Measurements from ENCODE around the gene TLR6.
"Not testable (repeated sequence)": the region's sequence is repeated elsewhere in the genome, so short reads cannot be mapped to it uniquely, and the experiment has no call there.

Gene TLR6

DNA sequence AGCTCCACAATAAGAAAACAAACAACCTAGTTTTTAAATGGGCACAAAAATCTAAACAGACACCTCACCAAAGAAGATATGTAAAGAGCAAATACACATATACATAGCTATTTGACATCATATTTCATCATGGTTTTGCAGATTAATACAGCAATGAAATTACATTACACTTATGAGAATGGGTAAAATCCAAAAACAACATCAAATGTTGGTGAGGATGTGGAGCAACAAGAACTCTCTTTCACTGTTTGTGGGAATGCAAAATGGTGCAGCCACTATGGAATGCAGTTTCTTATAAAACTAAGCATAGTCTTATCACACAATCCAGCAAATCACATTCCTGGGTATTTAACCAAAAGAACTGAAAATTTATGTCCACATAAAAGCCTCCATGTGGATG, 25.0 kb downstream of the TLR6 start:
- intact Hi-C loops (cut with DNase I) = no loop called here
- no peak for DNase-seq

DNA sequence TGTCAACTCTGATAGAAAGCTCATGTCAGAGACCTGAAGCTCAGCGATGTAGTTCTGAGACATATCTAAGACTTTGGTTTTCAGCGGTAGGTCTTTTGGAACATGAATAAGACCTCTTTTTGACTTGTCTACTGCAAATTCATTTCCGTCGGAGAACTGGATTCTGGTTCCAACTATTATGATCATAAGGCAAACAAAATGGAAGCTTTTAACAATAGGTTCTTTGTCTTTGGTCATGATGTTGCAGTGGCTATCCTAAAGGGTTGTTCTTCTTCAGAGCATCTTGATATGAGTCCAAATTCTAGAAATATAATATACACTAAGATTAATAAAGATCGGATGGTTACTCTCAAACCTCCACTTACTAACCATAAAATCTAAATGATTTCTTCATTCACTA, 27.4 kb downstream of the TLR6 start:
- DNase-seq = no peak
- intact Hi-C loops (cut with DNase I) = no loop called here

DNA sequence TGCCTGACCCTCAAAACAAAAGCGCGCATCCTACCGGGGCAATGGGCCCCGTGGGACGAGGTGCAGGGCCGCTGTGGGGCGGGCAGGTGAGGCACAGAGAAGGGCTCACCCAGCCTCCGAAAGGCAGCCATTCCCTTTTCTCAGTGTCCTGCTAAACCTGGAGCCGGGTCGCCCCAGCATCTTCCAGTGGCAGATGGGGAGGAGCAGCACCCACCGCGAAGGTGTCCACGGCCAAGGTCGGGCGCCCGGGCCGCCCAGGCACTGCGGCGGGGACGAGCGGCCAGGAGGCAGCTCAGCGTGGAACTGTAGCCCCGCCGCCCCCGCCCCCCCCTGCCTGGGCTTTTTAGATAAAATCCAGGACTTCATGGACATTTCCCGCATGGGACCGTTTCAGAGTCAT, 32.9 kb downstream of the TLR6 start:
- peak in 2 of 10 donors; percentile 57 to 66 for DNase-seq
- intact Hi-C loops (cut with DNase I) = no loop called here

DNA sequence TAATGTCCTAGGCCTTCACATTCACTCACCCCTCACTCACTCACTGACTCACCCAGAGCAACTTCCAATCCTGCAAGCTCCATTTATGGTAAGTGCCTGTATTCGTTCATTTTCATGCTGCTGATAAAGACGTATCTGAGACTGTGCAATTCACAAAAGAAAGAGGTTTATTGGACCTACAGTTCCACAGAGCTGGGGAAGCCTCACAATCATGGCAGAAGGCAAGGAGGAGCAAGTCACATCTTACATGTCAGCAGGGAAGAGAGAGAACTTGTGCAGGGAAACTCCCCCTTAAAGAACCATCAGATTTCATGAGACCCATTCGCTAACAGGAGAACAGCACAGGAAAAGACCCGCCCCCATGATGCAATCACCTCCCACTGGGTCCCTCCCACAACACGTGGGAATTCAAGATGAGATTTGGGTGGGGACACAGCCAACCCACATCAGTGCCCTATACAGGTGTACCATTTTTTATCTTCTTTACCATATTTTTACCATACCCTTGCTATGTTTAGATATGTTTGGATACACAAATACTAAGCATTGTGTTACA, 33.8 kb downstream of the TLR6 start:
- intact Hi-C loops (cut with DNase I) = no loop called here
- DNase-seq = no peak

DNA sequence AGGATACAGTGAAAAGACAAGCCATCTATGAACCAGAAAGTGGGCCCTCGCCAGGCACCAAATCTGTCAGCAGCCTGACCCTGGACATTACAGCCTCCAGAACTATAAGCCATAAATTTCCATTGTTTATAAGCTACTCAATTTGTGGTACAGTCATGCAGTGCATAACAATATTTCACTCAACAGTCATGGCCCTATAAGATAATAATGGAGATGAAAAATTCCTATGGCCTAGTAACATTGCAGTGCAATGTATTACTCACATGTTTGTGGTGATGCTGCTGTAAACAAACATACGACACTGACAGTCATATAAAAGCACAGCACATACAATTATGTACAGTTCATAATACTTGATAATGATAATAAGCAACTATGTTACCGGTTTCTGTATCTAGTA, 34.9 kb downstream of the TLR6 start:
- DNase-seq = no peak
- intact Hi-C loops (cut with DNase I) = no loop called here

DNA sequence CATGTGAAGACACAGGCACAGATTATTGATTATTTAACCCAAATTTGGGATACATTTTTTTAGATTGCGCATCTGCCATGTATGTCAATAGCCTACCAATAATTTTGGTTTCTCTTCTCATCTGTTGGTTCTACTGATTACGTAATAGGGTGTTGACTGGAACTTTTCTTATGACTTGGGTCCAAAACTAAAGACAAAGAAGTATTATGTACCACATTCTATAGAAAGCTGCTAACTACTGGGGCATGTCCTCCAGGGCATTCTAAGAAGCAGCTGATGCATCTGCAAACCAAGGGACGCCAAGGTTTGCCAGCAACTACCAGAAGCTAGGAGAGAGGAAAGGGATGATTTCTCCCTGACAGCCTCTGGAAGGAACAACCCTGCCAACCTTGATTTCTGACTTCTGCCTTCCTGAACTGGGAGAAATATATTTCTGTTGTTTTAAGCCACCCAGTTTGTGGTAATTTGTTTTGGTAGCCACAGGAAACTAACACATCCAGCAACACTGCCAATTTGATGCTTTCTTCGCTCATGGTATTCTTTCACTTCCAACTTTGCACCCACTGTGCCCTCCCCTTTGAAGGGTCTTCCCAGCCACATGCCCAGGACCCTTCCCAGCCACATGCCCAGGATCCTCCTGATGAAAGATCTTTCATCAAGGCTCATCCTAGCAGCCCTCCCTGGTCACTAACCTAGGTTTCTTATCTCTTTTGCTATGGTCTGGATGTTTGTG, 36.1 kb downstream of the TLR6 start:
- intact Hi-C loops (cut with DNase I) = no loop called here
- no peak for DNase-seq

DNA sequence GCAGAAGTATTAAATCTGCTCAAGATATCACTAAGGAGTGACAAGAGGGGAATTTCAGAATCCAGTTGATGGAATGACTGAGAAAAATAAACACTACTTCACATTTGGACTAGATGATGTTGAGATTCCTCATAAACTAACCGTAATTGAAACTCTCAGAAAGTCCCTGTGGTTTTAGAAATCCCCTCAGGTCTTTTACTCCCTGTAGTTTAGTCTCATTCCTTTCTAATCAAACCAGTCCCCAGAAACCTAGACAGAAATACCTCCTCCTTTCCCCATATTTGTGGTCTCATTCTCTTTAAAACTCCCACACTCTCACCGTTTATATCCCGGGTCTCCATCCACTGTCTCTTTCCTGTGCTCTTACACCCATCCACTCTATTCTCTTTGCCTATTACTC, 37.0 kb downstream of the TLR6 start:
- intact Hi-C loops (cut with DNase I) = no loop called here
- DNase-seq = no peak

DNA sequence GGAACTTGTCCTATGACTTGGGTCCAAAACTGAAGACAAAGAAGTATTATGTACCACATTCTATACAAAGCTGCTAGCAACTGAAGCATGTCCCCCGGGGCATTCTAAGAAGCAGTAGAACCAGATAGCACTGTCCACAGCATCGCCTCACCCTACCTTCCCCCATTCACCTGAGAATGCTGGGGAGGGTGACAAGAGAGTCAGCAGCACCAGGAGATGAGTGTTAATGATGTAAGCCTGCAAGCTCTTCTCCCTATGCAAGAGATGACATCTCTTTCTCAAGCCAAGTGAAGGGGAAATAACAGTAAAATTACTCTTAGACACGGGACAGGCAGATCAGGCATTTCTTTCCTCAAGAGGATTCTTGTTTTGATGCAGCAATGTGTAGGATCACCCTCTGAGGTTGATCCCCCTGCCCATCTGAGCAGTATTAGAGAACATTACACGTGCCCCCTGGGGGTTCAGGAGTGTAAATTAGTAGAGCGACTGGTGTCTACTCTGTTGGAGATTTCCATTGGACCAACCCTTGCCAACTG, 38.1 kb downstream of the TLR6 start:
- intact Hi-C loops (cut with DNase I) = no loop called here
- DNase-seq = no peak

DNA sequence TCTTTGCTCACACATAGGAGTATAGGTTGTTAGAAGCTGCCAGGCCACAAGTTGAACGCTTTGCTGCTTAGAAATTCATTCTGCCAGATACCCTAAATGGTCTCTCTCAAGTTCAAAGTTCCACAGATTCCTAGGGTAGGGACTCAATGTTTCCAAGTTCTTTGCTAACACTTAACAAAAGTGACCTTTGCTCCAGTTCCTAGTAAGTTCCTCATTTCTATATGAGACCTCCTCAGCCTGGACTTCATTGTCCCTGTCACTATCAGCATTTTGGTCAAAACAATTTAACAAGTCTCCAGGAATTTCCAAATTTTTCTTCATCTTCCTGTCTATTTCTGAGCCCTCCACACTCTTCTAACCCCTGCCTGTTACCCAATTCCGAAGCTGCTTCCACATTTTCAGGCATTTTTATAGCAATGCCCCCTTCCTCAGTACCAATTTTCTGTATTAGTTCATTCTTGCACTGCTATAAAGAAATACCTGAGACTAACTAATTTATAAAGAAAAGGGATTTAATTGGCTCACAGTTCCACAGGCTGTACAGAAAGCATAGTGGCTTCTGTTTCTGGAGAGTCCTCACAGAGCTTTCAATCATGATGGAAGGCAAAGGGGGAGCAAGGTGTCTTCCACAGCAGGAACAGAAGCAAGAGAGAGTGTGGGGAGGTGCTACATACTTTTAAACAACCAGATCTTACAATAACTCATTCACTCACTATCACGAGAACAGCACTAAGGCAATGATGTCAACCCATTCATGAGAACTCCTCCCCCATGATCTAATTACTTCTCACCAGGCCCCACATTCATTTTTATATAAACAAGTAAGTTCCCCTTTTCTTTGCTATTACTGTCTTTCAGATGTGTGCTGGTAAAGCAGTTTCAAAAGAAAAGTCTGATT, 40.5 kb downstream of the TLR6 start:
- DNase-seq = no peak
- intact Hi-C loops (cut with DNase I) = no loop called here

DNA sequence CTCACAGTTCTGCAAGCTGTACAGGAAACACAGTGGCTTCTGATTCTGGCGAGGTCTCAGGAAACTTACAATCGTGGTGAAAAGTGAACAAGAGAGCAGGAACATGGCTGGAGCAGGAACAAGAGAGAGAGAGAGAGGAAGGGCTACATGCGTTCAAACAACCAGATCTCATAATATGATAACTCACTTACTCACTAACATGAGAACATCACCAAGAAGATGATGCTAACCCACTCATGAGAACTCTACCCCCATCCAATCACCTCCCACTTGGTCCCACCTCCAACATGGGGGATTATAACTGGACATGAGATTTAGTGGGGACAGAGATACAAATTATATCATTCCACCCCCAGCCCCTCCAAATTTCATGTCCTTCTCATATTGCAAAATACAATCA, 42.2 kb downstream of the TLR6 start:
- intact Hi-C loops (cut with DNase I) = no loop called here
- no peak for DNase-seq

DNA sequence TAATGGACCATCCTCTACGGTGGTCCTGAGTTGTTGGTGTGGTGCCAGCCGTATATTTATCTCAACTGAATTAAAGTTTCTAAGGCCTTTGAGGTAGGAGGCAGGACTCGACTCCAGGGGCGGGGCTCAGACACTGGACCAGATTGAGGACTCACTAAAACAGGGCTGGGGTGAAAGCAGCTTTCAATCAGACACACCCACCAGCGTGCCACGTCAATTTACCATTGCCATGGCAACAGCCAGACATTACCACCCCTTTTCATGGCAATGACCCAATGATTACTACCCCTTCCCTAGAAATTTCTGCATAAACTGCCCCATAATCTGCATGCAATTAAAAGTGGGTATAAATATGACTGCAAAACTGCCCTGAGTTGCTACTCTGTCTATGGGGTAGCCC, 45.3 kb downstream of the TLR6 start:
- no peak for DNase-seq

DNA sequence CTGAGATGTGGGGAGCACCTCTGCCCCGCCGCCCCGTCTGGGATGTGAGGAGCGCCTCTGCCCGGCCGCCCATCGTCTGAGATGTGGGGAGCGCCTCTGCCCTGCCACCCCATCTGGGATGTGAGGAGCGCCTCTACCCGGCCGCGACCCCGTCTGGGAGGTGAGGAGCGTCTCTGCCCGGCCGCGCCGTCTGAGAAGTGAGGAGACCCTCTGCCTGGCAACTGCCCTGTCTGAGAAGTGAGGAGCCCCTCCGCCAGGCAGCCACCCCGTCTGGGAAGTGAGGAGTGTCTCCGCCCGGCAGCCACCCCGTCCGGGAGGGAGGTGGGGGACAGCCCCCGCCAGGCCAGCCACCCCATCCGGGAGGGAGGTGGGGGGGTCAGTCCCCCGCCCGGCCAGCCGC, 49.2 kb downstream of the TLR6 start:
- intact Hi-C loops (cut with DNase I); DNase-seq: not testable (repeated sequence)

More for the DNA sequence above, 45.3 kb downstream of the TLR6 start:
- intact Hi-C loops (cut with DNase I) = no loop called here

DNA sequence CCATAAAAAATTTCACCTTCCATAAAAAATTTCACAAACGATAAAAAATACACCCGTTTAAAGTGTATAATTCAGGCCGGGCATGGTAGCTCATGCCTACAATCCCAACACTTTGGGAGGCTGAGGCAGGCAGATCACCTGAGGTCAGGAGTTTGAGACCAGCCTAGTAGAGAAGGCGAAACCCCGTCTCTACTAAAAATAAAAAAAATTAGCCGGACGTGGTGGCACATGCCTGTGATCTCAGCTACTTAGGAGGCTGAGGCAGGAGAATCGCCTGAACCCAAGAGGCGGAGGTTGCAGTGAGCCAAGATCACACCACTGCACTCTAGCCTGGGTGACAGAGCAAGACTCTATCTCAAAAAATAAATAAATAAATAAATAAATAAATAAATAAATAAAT, 50.4 kb downstream of the TLR6 start:
- DNase-seq; intact Hi-C loops (cut with DNase I): not testable (repeated sequence)

DNA sequence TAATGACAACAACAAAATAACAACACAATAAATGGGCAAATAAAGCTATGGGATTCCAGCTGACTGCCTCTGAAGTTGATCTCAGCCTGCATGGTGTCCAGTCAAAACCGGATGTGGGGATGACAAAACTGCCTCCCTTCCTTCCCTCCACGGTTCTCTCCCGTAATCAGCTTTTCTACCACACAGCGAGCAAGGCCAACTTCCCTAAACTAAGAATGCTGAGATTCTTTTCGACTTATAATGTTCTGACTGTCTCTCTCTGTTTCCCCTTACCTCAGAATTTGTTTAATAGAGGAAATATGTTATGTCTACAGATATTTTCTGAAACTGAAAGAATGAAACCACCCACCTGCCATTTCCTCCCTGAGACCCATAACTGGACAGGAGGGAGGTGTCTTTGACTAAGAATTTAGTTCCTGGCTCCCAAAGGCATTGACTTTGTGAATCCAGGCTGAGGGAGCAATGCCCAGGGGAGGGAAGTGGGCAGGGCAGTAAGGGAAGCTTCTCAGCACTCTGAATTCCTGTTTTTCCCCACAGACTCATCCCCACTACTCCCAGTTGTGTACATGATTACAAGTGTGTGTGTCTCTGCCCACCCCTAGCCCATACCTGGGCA, 51.0 kb downstream of the TLR6 start:
- intact Hi-C loops (cut with DNase I) = no loop called here
- DNase-seq = peak in 1 of 10 donors; percentile 24

DNA sequence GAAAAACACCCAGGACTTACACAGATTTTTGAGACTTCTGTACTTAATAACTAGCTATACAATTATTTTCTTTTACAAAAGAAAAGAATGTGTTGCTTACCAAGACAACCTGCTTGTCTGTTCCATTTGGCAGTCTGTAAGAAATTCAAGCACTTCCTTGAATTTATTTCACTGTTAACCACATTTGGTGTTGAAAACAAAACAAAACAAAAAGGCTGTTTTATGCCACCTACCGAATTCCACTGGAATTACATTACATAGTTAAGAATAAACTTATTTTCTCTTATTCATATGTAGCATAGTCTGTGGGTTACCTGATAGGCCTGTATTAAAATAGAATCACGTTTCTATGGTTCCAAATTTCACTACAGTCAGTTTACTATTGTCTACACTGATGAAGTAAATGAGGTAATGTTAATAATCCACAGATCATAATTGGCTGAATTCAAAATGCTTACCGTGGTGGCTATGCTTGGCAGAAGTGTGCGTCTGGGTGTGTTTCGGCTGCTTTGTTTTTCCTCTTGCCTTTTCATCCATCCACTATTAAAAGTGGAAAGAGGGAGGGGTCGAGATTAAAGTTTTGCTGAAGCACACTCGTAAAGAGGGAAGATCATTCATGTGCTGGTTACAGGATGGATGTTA, 51.8 kb downstream of the TLR6 start, which contains the start of gene TLR1:
TLR1 (minus strand) TSS at position 138 of the 642 bp plus-strand sequence. CDS start 5,960 bp downstream, outside the sequence.
- DNase-seq = no peak
- intact Hi-C loops (cut with DNase I) = loop anchor here (5.0 kb wide), 1 partner anchor 742 kb away; no protein-coding TSS in a partner anchor

DNA sequence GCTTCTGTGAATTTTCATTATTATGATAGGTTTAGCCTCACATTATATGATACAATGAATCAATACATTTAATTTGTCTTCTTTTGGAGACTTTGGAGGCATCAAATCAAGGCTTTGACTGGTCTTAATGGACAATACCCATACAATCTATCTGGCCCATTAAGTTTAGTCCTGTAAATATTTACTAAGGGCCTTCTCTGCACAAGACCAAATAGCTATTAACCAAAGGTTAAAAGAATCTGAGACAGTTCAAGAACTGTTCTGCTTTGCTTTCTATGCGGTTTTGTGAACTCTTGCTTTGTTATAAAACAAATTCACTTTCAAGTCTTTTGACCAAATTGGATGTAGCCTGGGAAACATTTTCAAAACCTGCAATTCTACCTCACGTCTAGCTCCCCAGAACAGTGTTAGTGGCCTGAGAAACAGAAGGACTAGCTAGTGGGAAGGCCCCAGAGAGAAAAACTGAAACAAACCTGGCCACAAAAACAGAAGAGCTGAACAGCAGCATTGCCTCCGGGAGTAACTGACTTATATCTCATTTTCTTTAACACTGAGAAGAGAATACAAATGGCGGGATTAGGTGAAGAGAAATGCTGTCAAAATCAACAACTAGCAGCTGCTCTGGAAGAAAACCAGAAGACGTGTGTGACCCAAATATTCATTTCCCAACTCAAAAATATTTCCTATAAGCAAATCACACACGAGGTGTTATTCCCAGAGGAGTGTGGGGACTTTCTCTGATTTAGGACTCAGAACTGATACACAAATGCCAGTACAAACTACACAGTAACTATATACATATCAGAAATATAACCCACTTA, 52.6 kb downstream of the TLR6 start:
- intact Hi-C loops (cut with DNase I) = loop anchor here (5.0 kb wide), 1 partner anchor 742 kb away; no protein-coding TSS in a partner anchor
- DNase-seq = no peak

DNA sequence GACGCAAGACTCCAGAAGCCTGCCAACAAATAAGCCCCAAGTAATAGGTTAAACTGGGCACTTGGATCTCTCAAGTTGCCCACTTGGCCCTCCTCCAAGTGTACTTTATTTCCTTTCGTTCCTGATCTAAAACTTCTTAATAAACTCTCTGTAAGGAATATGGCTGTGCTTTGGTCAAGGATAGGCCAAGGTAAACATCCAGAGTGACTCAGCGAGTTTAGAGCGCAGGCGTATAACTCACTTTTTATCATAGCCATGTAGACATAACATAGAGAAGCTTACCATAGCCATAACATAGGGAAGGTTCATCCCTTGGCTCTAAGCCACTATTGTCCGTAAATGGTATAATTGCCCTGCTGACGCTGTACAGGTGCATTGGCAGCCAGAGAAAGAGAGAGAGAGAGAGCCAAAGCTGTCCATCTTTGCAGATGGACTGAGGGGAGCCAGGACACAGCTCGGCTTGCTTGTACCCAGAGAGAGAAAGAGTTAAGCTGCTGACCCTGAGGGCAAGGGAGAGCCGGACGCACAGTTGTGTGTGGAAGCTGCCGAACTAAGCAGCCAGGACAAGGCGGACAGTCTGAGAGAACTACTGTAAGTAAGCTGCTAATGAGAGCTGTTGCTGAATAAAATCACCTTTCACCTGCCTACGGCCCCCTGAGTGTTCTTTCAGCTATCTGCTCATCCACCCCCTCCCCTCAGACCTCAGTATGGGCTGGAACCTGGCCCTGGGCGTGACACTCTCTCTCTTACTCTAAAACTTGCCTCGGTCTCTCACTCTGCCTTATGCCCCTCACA, 53.9 kb downstream of the TLR6 start:
- intact Hi-C loops (cut with DNase I) = loop anchor here (5.0 kb wide), 1 partner anchor 740 kb away; no protein-coding TSS in a partner anchor

DNA sequence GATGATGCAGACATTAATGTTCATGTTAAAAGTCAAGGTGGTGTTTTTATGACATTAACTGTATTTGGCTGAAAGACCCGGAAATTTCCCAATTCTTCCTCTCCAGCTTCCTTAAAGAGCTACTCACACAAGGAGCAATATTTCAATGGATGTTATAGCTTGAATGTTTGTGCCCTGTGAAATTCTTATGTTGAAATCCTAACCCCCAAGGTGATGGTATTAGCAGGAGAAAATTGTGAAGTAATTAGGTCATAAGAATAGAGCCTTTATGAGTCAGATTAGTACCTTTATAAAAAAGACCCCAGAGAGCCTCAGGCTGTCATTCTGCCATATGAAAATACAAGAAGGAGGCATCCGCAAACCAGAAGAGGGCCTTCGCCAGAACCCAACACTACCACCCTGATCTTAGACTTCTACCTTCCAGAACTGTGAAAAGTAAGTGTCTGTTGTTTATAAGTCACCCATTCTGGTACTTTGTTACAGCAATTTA, 55.6 kb downstream of the TLR6 start:
- no peak for DNase-seq
- intact Hi-C loops (cut with DNase I) = loop anchor here (5.0 kb wide), 1 partner anchor 739 kb away; no protein-coding TSS in a partner anchor

More for the DNA sequence above, 53.9 kb downstream of the TLR6 start:
- DNase-seq = peak in 1 of 10 donors; percentile 77
